Thymus (tissue), 11 donors: Measurements from ENCODE around the gene ZNRF2. TPM values are rescaled to one million over a fixed set of nuclear protein-coding genes. Genes with fewer than 3 reads are reported as not detected.

Experiments used
- DNase-seq, 9 donors: peaks; one replicate each; pipeline ENCODE4 v3.0.0-alpha.2; 2013; ENCODE audit warnings: low spot score in 9 of 9, low read depth in 6 of 9, missing footprints in 1 of 9
- H3K27ac ChIP-seq, 2 donors: one replicate each; pipeline ENCODE4 v1.5.1; 2013; ENCODE audit warnings: control low read depth in 1 of 2, low read depth in 1 of 2, low read length in 1 of 2, mild to moderate bottlenecking in 1 of 2, moderate library complexity in 1 of 2
- H3K27me3 ChIP-seq, 2 donors: one replicate each; pipeline ENCODE4 v1.5.1; 2013; ENCODE audit warnings: low read length in 1 of 2; ENCODE audit not compliant: control insufficient read depth in 2 of 2, insufficient read depth in 1 of 2
- H3K36me3 ChIP-seq, 2 donors: one replicate each; pipeline ENCODE4 v1.5.1; 2013; ENCODE audit warnings: low read length in 1 of 2, mild to moderate bottlenecking in 1 of 2, moderate library complexity in 1 of 2; ENCODE audit not compliant: control insufficient read depth in 2 of 2, insufficient read depth in 2 of 2
- H3K4me1 ChIP-seq, 2 donors: one replicate each; pipeline ENCODE4 v1.5.1; 2013; ENCODE audit warnings: low read length in 2 of 2; ENCODE audit not compliant: control insufficient read depth in 2 of 2, insufficient read depth in 2 of 2
- H3K4me3 ChIP-seq, 2 donors: one replicate each; pipeline ENCODE4 v1.5.1; 2013; ENCODE audit warnings: low read length in 2 of 2, control low read depth in 1 of 2, mild to moderate bottlenecking in 1 of 2
- H3K9me3 ChIP-seq, 2 donors: one replicate each; pipeline ENCODE4 v1.5.1; 2013; ENCODE audit warnings: low read length in 1 of 2, mild to moderate bottlenecking in 1 of 2; ENCODE audit not compliant: control insufficient read depth in 2 of 2, insufficient read depth in 1 of 2
- WGBS: extraction: QIAGEN DNeasy Blood & Tissue Kit; methylation state at CpG from one replicate; pipeline ENCODE4 v1.1.7; 2013; 5-methylcytosine and 5-hydroxymethylcytosine counted together
- polyA plus RNA-seq: library from polyadenylated mRNA; stranded (reverse); fragments of 200-250 nt; gene quantifications from one replicate; pipeline ENCODE4 v1.2.3, GENCODE V29; 2013
- total RNA-seq: library from RNA; stranded (reverse); fragments of 120-200 nt; gene quantifications from one replicate; pipeline ENCODE4 v1.2.4, GENCODE V29; 2013
- donor health status: healthy.

The ZNRF2 gene
- total and polyA plus RNA-seq, 2 donors = 10.5 to 12.8 TPM

DNA sequence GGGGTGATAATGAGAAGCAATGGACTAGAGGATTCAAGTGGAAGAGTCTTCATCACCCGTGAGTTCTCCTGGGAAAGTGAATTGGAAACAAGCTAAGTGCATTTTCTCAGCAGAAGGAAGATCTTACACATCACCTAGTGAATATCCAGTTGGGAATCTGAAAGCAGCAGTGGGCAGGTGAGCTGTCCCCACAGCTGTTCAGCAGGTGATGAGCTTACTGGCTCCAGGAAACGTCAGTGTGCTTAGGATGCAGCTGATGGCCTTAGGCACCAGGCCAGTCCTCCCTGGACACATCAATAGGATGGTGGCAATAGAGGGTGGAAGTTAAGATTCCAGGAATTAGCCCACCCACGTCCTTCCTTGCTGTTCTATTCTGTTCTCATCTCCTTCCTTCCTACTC is 127.5 kb downstream of the ZNRF2 start:
- Histone ChIP-seq H3K36me3 (no peaks in the 10 kb centered on the region), H3K27me3 (no peaks in the 10 kb centered on the region), H3K27ac (no peak overlapping the region), H3K4me3 (no peak overlapping the region), H3K9me3 (peaks cover 0 to 11% of the 10 kb centered on the region in 2 donors), H3K4me1 (no peaks in the 10 kb centered on the region)
- WGBS = 92% methylated on average over 3 of the region's 3 CpGs
- no peak for DNase-seq

DNA sequence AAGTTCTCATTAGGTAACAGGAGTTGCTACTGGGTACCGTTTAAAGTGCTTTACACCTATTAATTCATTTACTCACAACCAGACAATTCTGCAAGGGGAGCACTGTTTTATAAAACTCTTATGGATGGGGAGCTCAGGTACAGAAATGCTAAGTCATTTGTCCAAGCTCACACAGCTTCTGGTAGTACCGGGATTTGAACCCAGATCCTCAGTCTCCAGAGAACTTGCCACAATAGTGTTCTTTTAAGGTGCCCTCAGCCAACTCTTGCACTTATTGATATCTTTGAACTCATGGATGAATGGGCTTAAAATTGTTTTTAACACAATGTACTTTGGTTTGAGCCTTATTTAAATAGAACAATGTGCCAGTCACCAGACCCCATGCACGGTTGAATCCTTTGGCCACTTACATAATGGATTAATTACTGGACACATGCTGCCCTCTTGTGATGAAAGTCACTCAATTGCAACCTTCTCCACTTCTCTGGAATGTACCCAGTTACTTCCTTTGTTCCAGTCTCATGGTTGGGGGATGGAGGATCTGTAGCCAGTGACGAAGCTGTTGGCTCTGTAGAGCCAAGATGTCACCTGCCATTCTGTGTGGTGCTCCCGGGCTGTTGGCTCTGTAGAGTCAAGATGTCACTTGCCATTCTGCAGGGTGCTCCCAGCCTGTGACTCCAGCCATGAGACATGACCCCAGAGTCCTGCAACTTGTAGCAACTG is 128.5 kb downstream of the ZNRF2 start:
- Histone ChIP-seq H3K27ac (no peak overlapping the region), H3K9me3 (peaks cover 0 to 11% of the 10 kb centered on the region in 2 donors), H3K4me3 (no peak overlapping the region), H3K4me1 (no peaks in the 10 kb centered on the region), H3K27me3 (no peaks in the 10 kb centered on the region), H3K36me3 (no peaks in the 10 kb centered on the region)
- 88% methylated on average over 5 of the region's 5 CpGs for WGBS
- DNase-seq = no peak

DNA sequence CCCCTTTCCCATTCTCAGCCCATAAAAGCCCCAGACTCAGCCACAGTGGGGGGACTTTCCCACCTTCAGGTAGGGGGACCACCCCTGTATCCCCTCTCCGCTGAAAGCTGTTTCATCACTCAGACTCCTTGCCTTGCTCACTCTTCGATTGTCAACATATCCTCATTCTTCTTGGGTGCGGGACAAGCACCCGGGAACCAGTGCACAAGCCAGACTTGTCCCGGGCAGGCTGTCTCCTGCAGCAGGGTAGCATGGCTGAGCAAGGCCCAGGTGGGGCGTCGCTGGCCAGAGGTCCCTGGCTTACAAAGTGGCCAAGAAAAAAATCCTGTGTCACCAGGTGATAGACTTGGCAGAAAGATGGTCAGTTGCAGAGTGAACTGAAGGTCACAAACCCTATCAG is 129.5 kb downstream of the ZNRF2 start:
- Histone ChIP-seq H3K4me3 (no peak overlapping the region), H3K36me3 (no peaks in the 10 kb centered on the region), H3K4me1 (no peaks in the 10 kb centered on the region), H3K27ac (no peak overlapping the region), H3K9me3 (peaks cover 0 to 11% of the 10 kb centered on the region in 2 donors), H3K27me3 (no peaks in the 10 kb centered on the region)
- WGBS = 98% methylated on average over 7 of the region's 7 CpGs
- DNase-seq = no peak

Other genes with a start within 250 kb of the ZNRF2 start
- 6.4 TPM for gene MTURN, start 149.6 kb upstream of the ZNRF2 start, total RNA-seq
- gene MTURN, start 149.6 kb upstream of the ZNRF2 start, polyA plus RNA-seq = 18.9 TPM
- gene NOD1, start 194.2 kb downstream of the ZNRF2 start, total RNA-seq = 4.3 TPM
- gene NOD1, start 194.2 kb downstream of the ZNRF2 start, polyA plus RNA-seq = 13.6 TPM
- 43.4 TPM for gene GGCT, start 220.2 kb downstream of the ZNRF2 start, total RNA-seq
- 85.4 TPM for gene GGCT, start 220.2 kb downstream of the ZNRF2 start, polyA plus RNA-seq